ENCODE results near the gene POLA1.

POLA1 gene

GRCh38 chrX:24956828-24957227 is 263.1 kb downstream of the POLA1 start:
- DNase-seq (ENCODE audit: low read depth), result no peak
- no peak for TF ChIP-seq CTCF (IDR thresholded peaks at IDR 0.05; ENCODE audit: control insufficient read depth, insufficient read depth, low read depth, low read length, missing control alignments)
- H3K4me3 ChIP-seq (ENCODE audit: control insufficient read depth, low read depth, low read length), result no peak overlapping the region

DNA sequence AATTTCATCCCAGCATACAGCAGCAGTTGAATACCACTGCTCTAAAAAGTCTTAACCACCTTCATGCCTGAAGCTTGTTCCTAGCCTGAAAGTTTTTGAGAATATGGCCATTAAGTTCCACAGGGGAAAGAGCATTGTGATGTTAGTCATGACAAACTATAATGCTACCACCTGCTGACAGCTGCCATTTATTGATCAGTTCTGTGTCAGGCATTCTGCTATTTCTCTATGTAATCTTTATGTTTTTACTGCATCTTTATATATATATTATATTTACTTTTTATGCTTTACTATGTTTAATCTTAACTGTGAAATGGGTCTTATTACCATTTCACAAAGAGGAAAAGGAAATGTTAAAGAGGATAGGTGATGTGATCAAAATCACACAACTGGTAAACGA is 268.1 kb downstream of the POLA1 start:
- TF ChIP-seq CTCF (IDR thresholded peaks at IDR 0.05; ENCODE audit: control insufficient read depth, insufficient read depth, low read depth, low read length, missing control alignments), result no peak
- no peak overlapping the region for H3K4me3 ChIP-seq (ENCODE audit: control insufficient read depth, low read depth, low read length)
- no peak for DNase-seq (ENCODE audit: low read depth)

DNA sequence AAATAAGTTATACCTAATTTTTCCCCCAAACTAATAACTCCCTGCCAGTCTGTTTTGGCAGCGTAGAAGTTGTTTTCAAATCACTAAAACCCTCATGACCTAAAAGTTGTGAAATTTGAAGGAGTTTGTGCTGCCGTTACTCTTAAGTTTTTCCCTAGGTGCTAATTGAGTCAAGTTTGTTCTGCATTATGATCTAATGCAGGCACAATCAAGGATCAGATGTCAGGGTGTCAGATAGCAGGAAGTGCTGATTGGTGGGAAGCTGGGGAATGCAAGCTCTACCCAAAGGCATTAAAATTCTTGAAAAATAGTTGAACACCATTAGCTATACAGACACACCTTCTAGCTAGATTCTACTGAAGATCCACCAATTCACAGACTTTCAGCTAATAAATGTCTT is 270.1 kb downstream of the POLA1 start:
- TF ChIP-seq CTCF (IDR thresholded peaks at IDR 0.05; ENCODE audit: control insufficient read depth, insufficient read depth, low read depth, low read length, missing control alignments), result no peak
- no peak overlapping the region for H3K4me3 ChIP-seq (ENCODE audit: control insufficient read depth, low read depth, low read length)
- no peak for DNase-seq (ENCODE audit: low read depth)

DNA sequence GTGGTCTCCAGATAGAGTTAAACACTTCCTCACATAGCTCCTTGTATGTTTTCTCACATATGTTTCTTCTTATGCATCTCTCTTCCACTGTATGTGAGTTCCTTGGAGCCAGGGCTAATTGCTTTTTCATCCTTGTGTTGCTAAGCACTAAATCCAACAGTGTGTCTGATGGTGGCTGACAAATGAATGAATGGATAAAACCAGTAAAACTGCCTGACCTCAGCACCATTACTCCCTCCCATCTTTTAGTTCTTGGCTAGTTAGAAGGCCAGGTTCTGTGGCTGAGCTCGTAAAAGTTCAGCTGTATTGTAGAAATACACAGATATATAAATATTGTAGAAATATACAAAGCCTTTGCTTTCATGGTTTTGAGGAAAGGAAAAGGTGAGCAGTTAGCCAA is 271.7 kb downstream of the POLA1 start:
- no peak overlapping the region for H3K4me3 ChIP-seq (ENCODE audit: control insufficient read depth, low read depth, low read length)
- no peak for TF ChIP-seq CTCF (IDR thresholded peaks at IDR 0.05; ENCODE audit: control insufficient read depth, insufficient read depth, low read depth, low read length, missing control alignments)
- no peak for DNase-seq (ENCODE audit: low read depth)

- H3K4me3 ChIP-seq (ENCODE audit: control insufficient read depth, low read depth, low read length), result no peak overlapping the region
- no peak for DNase-seq (ENCODE audit: low read depth)
- no peak for TF ChIP-seq CTCF (IDR thresholded peaks at IDR 0.05; ENCODE audit: control insufficient read depth, insufficient read depth, low read depth, low read length, missing control alignments)
Observed at GRCh38 chrX:24969812-24970211, 276.1 kb downstream of the POLA1 start.

- DNase-seq (ENCODE audit: low read depth), result no peak
- H3K4me3 ChIP-seq (ENCODE audit: control insufficient read depth, low read depth, low read length), result no peak overlapping the region
- TF ChIP-seq CTCF (IDR thresholded peaks at IDR 0.05; ENCODE audit: control insufficient read depth, insufficient read depth, low read depth, low read length, missing control alignments), result no peak
Observed at GRCh38 chrX:24979081-24979480, 285.4 kb downstream of the POLA1 start.

DNA sequence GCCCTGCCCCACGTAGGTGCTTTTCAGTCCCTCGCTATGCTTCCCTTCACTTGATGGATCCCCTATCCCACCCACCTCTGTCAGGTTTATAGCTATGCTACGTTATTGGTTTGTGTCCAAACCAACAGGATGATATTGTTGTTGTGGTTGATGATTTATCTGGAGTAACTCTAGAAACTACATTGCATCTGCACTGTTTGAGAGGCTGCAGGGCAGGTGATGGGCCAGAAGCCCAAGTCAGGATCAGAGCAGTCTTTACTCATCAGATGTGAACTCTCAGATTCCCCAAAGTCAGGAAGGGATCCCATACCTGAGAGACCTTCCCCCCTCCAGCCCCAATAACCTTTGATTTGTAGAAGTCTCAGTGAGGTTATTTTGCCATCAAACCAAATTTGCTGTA is 287.3 kb downstream of the POLA1 start:
- no peak for DNase-seq (ENCODE audit: low read depth)
- H3K4me3 ChIP-seq (ENCODE audit: control insufficient read depth, low read depth, low read length), result no peak overlapping the region
- TF ChIP-seq CTCF (IDR thresholded peaks at IDR 0.05; ENCODE audit: control insufficient read depth, insufficient read depth, low read depth, low read length, missing control alignments), result no peak
